HCT116 (cell line): ENCODE data around the gene HYAL1. TPM values are rescaled to one million over a fixed set of nuclear protein-coding genes. Genes with fewer than 3 reads are reported as not detected.

ENCODE experiments used
- ATAC-seq: fragments of 200-7000 bp; cut with Tn5 transposase; 2 replicates; pipeline ENCODE4 v1.9.1; 2020; ENCODE audit warnings: mild to moderate bottlenecking, moderate library complexity
- BruUV-seq: library from RNA; stranded (reverse); fragments of 400-500 nt; replicated peaks from 2 replicates; lab custom pipeline; 2021; lab: Mats Ljungman, UMichigan
- CTCF ChIA-PET: fragments of 300-600 bp; sonication (Branson Sonifier 250); formaldehyde crosslinking; loops from one replicate; lab custom pipeline; 2021; ENCODE audit warnings: antibody characterized with exemption; lab: Charles Lee
- POLR2A ChIA-PET: fragments of 300-600, 350-600 bp; sonication (Branson Sonifier 250); formaldehyde crosslinking; loops from one replicate; lab custom pipeline; 2021; ENCODE audit warnings: antibody characterized with exemption; lab: Charles Lee
- RAD21 ChIA-PET, 2 experiments: fragments of 300-600 bp; sonication (Branson Sonifier 250); formaldehyde crosslinking; loops; one replicate each; lab custom pipeline; 2023; ENCODE audit warnings: low total read pairs in 2 of 2; ENCODE audit not compliant: uncharacterized antibody in 2 of 2, unreplicated experiment in 2 of 2, low non-redundant PET in 1 of 2; lab: Charles Lee
- DNase-seq: peaks from one replicate; pipeline ENCODE4 v3.0.0-alpha.2; 2010; ENCODE audit warnings: low read depth, low spot score
- H2AFZ ChIP-seq: fragments of 200-600 bp; shearing (Covaris generic), sonication (generic); 2 replicates; pipeline ENCODE4 v1.6.1; 2017; ENCODE audit warnings: low read depth, mixed run types, mixed read lengths, antibody characterized with exemption, low read length; ENCODE audit not compliant: poor library complexity, severe bottlenecking
- H3K27ac ChIP-seq: 2 replicates; pipeline ENCODE4 v1.5.1; 2012; ENCODE audit warnings: low read depth, low read length
- H3K27me3 ChIP-seq: fragments of 200-600 bp; sonication (generic); 2 replicates; pipeline ENCODE4 v1.6.1; 2016; ENCODE audit warnings: mixed run types, low read length, mixed read lengths; ENCODE audit not compliant: insufficient read depth
- H3K36me3 ChIP-seq, 2 experiments: fragments of 200-500 bp in 1 of 2; fragments of 200-600 bp in 1 of 2; sonication (Bioruptor generic) in 1 of 2; sonication (generic) in 1 of 2; 2 replicates each; pipeline versions ENCODE4 v1.5.1 to v1.6.1; 2014 to 2016; ENCODE audit warnings: low read length in 2 of 2, inconsistent platforms in 1 of 2, mixed read lengths in 1 of 2, mixed run types in 1 of 2; ENCODE audit not compliant: insufficient read depth in 2 of 2, control insufficient read depth in 1 of 2
- H3K4me1 ChIP-seq, 2 experiments: fragments of 200-600 bp in 1 of 2; sonication (generic) in 1 of 2; 2 replicates each; pipeline versions ENCODE4 v1.5.1 to v1.6.1; 2012 to 2017; ENCODE audit warnings: low read length in 2 of 2, inconsistent platforms in 1 of 2, mild to moderate bottlenecking in 1 of 2, mixed read lengths in 1 of 2, mixed run types in 1 of 2, moderate library complexity in 1 of 2; ENCODE audit not compliant: insufficient read depth in 2 of 2, control insufficient read depth in 1 of 2
- H3K4me2 ChIP-seq: fragments of 200-600 bp; sonication (generic); 2 replicates; pipeline ENCODE4 v1.6.1; 2017; ENCODE audit warnings: mixed run types, low read length, mixed read lengths
- H3K4me3 ChIP-seq, 2 experiments: fragments of 200-600 bp in 1 of 2; sonication (generic) in 1 of 2; replicated peaks in 1 of 2; 2 replicates each; pipeline ENCODE4 v1.5.1; 2011 to 2016; ENCODE audit warnings: low read length in 2 of 2, control low read depth in 1 of 2, low read depth in 1 of 2, mild to moderate bottlenecking in 1 of 2, mixed read lengths in 1 of 2, mixed run types in 1 of 2
- H3K79me2 ChIP-seq: fragments of 200-600 bp; sonication (generic); 2 replicates; pipeline ENCODE4 v1.6.1; 2017; ENCODE audit warnings: mild to moderate bottlenecking, mixed run types, low read length, moderate library complexity, mixed read lengths; ENCODE audit not compliant: insufficient read depth
- H3K9ac ChIP-seq: fragments of 200-600 bp; sonication (generic); 2 replicates; pipeline ENCODE4 v1.6.1; 2016; ENCODE audit warnings: low read length, mixed read lengths
- H3K9me2 ChIP-seq: fragments of 200-600 bp; sonication (generic), shearing (Covaris generic); 2 replicates; pipeline ENCODE4 v1.6.1; 2017; ENCODE audit warnings: mixed run types, mild to moderate bottlenecking, moderate library complexity; ENCODE audit not compliant: insufficient read depth
- H3K9me3 ChIP-seq, 2 experiments: fragments of 200-500 bp in 1 of 2; fragments of 200-600 bp in 1 of 2; sonication (Bioruptor generic) in 1 of 2; sonication (generic) in 1 of 2; 2 replicates each; pipeline ENCODE4 v1.6.1; 2014 to 2017; ENCODE audit warnings: low read length in 2 of 2, mixed read lengths in 2 of 2, inconsistent platforms in 1 of 2, low read depth in 1 of 2, mild to moderate bottlenecking in 1 of 2, mixed run types in 1 of 2, moderate library complexity in 1 of 2; ENCODE audit not compliant: control insufficient read depth in 1 of 2, insufficient read depth in 1 of 2
- H4K20me1 ChIP-seq: fragments of 200-600 bp; sonication (generic), shearing (Covaris generic); 2 replicates; pipeline ENCODE4 v1.6.1; 2017; ENCODE audit warnings: mixed run types, mild to moderate bottlenecking, moderate library complexity; ENCODE audit not compliant: insufficient read depth
- ATF3 ChIP-seq: IDR thresholded peaks from 2 replicates; pipeline ENCODE4 v1.6.1; 2012
- EGR1 ChIP-seq: IDR thresholded peaks from 2 replicates; pipeline ENCODE4 v1.6.1; 2012; ENCODE audit warnings: low read depth
- POLR2AphosphoS5 ChIP-seq: IDR thresholded peaks from 2 replicates; pipeline ENCODE4 v1.6.1; 2011; ENCODE audit warnings: mild to moderate bottlenecking, low read depth, low read length, moderate library complexity
- REST ChIP-seq: IDR thresholded peaks from 2 replicates; pipeline ENCODE4 v1.6.1; 2012; ENCODE audit warnings: low read depth
- TCF7L2 ChIP-seq: IDR thresholded peaks from 2 replicates; pipeline ENCODE4 v1.7.0; 2011; ENCODE audit warnings: borderline replicate concordance, inconsistent platforms; ENCODE audit not compliant: insufficient read depth, insufficient read length; ENCODE audit errors: extremely low read depth
- ZBTB33 ChIP-seq: IDR thresholded peaks from 2 replicates; pipeline ENCODE4 v1.6.1; 2011; ENCODE audit warnings: mild to moderate bottlenecking, low read length, moderate library complexity; ENCODE audit not compliant: insufficient replicate concordance; ENCODE audit errors: extremely low read depth
- ZFX ChIP-seq: fragments of 450-650 bp; IDR thresholded peaks from 2 replicates; pipeline ENCODE4 v1.6.1; 2017
- intact Hi-C: fragments of 100-400 bp; cut with micrococcal nuclease; formaldehyde crosslinking; loops from 2 replicates; pipeline ENCODE4 v1.10.0; 2022
- total RNA-seq: library from RNA; stranded (reverse); gene quantifications from one replicate; pipeline ENCODE4 v1.2.1, GENCODE V29; 2021; ENCODE audit not compliant: unreplicated experiment

HYAL1 gene
- total RNA-seq, 1 experiment from 2014 or later: 6.1 TPM

GRCh38 chr3:50320853-50321335 is 17.5 kb upstream of the HYAL1 start:
- no peak for TF ChIP-seq REST
- no peak for TF ChIP-seq ATF3
- no peak for TF ChIP-seq ZFX
- no peak for TF ChIP-seq ZBTB33
- no peak for TF ChIP-seq TCF7L2
- no peak; the same call in 1 of the 2 replicates for TF ChIP-seq POLR2AphosphoS5
- TF ChIP-seq EGR1: no peak
- DNase-seq: no peak
- Histone ChIP-seq H3K27me3 (no peaks in the 10 kb centered on the region), H3K79me2 (peaks cover 47% of the 10 kb centered on the region), H4K20me1 (no peaks in the 10 kb centered on the region), H3K36me3 (peaks cover 9 to 27% of the 10 kb centered on the region in 2 experiments; a peak in 2 of 4 replicates), H3K4me1 (peaks cover 56 to 83% of the 10 kb centered on the region in 2 experiments), H3K27ac (peak overlapping the region; percentile 93), H3K4me2 (peak overlapping the region; percentile 92), H3K9ac (peak overlapping the region; percentile 88), H3K4me3 (peak overlapping the region; percentile 64 to 92), H3K9me2 (no peaks in the 10 kb centered on the region), H3K9me3 (no peaks in the 10 kb centered on the region), H2AFZ (no peak overlapping the region)
- RAD21 ChIA-PET: interaction anchor here (0.7 to 1.7 kb wide), 3 partner anchors 21 to 60 kb away, joined by 4 to 5 read pairs (median 4); partner anchors contain the start of genes HYAL3 (in 1 of the 2), IFRD2 (in 1 of the 2) and NAA80 (in 1 of the 2)
- intact Hi-C loops: no loop called here
- CTCF ChIA-PET: interaction anchor here (0.6 to 1.4 kb wide), 12 partner anchors 15 to 1291 kb away, joined by 3 to 11 read pairs (median 4); partner anchors contain the start of genes HYAL1, HYAL3, IFRD2 and NAA80
- no TSS peak for BruUV-seq
- POLR2A ChIA-PET: interaction anchor here (0.6 to 1.9 kb wide), 2 partner anchors 29 to 182 kb away, joined by 3 to 4 read pairs; partner anchors contain the start of gene IFRD2
- peak; percentile 43 for ATAC-seq
